GM12878 (cell line): Measurements from ENCODE around the gene IER3. TPM values are rescaled to one million over a fixed set of nuclear protein-coding genes. Genes with fewer than 3 reads are reported as not detected.

ENCODE experiments used
- ATF2 ChIP-seq: IDR thresholded peaks from 2 replicates; pipeline ENCODE4 v1.6.1; 2012; ENCODE audit warnings: low read length, inconsistent platforms
- CHD2 ChIP-seq: IDR thresholded peaks from 2 replicates; pipeline ENCODE4 v1.6.1; 2011; ENCODE audit warnings: low read depth, low read length, improper control_type of control experiment, borderline replicate concordance
- CTCF ChIP-seq, 3 experiments: IDR thresholded peaks in 2 of 3; conservative IDR thresholded peaks in 1 of 3; 2 replicates each; pipeline ENCODE4 v1.5.1; 2011; ENCODE audit warnings: low read depth in 3 of 3, low read length in 3 of 3, mild to moderate bottlenecking in 3 of 3, control low read depth in 2 of 3, moderate library complexity in 2 of 3, inconsistent platforms in 1 of 3, mixed read lengths in 1 of 3; ENCODE audit not compliant: control insufficient read depth in 2 of 3, insufficient read depth in 1 of 3; ENCODE audit errors: extremely low read depth in 1 of 3
- E4F1 ChIP-seq: fragments of 450-650 bp; IDR thresholded peaks from 2 replicates; pipeline ENCODE4 v1.6.1; 2018; ENCODE audit warnings: borderline replicate concordance, mild to moderate bottlenecking; ENCODE audit not compliant: partially characterized antibody
- GABPA ChIP-seq: IDR thresholded peaks from 2 replicates; pipeline ENCODE4 v1.6.1; 2014; ENCODE audit warnings: antibody characterized with exemption, low read depth, mild to moderate bottlenecking, inconsistent platforms
- IKZF1 ChIP-seq: fragments of 450-650 bp; conservative IDR thresholded peaks from 2 replicates; pipeline ENCODE4 v1.6.1; 2017; ENCODE audit warnings: antibody characterized with exemption, mild to moderate bottlenecking
- IRF3 ChIP-seq: fragments of 450-650 bp; IDR thresholded peaks from 2 replicates; pipeline ENCODE4 v1.6.1; 2014; ENCODE audit warnings: mild to moderate bottlenecking
- MTA3 ChIP-seq: IDR thresholded peaks from 2 replicates; pipeline ENCODE4 v1.6.1; 2012; ENCODE audit warnings: low read length, inconsistent platforms, borderline replicate concordance
- NRF1 ChIP-seq: conservative IDR thresholded peaks from 2 replicates; pipeline ENCODE4 v1.6.1; 2011; ENCODE audit warnings: mild to moderate bottlenecking, low read depth, low read length, improper control_type of control experiment
- PBX3 ChIP-seq: IDR thresholded peaks from 2 replicates; pipeline ENCODE4 v1.6.1; 2011; ENCODE audit warnings: mild to moderate bottlenecking, low read depth, low read length, moderate library complexity; ENCODE audit not compliant: insufficient replicate concordance
- POU2F2 ChIP-seq: IDR thresholded peaks from 3 replicates; pipeline ENCODE4 v1.6.1; 2011; ENCODE audit warnings: low read depth, mild to moderate bottlenecking, low read length, borderline replicate concordance
- PRDM15 ChIP-seq: fragments of 450-650 bp; formaldehyde crosslinking; IDR thresholded peaks from 2 replicates; pipeline ENCODE4 v1.4.0; 2020; ENCODE audit warnings: mild to moderate bottlenecking, moderate library complexity
- RB1 ChIP-seq: fragments of 450-650 bp; formaldehyde crosslinking; IDR thresholded peaks from 2 replicates; pipeline ENCODE4 v1.6.1; 2017; ENCODE audit warnings: mild to moderate bottlenecking, borderline replicate concordance
- RBBP5 ChIP-seq: fragments of 200-600 bp; sonication (generic); conservative IDR thresholded peaks from 2 replicates; pipeline ENCODE4 v1.6.1; 2016
- RELA ChIP-seq: fragments of 450-650 bp; IDR thresholded peaks from 2 replicates; pipeline ENCODE4 v1.8.0; 2014; ENCODE audit warnings: borderline replicate concordance; ENCODE audit not compliant: partially characterized antibody
- RFX5 ChIP-seq: IDR thresholded peaks from 2 replicates; pipeline ENCODE4 v1.6.1; 2011; ENCODE audit warnings: low read depth, low read length, improper control_type of control experiment
- ZBED1 ChIP-seq: IDR thresholded peaks from 2 replicates; pipeline ENCODE4 v1.6.1; 2016; ENCODE audit warnings: borderline replicate concordance
- polyA plus RNA-seq, 11 experiments: library from polyadenylated mRNA; depleted of rRNA in 4 of 11; unstranded in 6 of 11; stranded (reverse) in 5 of 11; fragments of >200 nt; fragmentation: Nextera tagmentation in 4 of 11; fragmentation: Illumina TruSeq in 1 of 11; extraction: Ambion mirVana in 4 of 11; extraction: Trizol in 1 of 11; gene quantifications; 1 replicate in 1 of 11; 2 replicates in 10 of 11; pipeline versions ENCODE4 v1.2.1 to v1.2.3, GENCODE V29; 2011 to 2016; ENCODE audit warnings: inconsistent platforms in 2 of 11, missing spikeins in 2 of 11, low read depth in 1 of 11
- total RNA-seq, 4 experiments: library from RNA; depleted of rRNA in 3 of 4; stranded (reverse); fragments of >200 nt in 3 of 4; fragmentation: Illumina TruSeq in 1 of 4; extraction: Trizol in 1 of 4; gene quantifications; 2 replicates each; pipeline versions ENCODE4 v1.2.1 to v1.2.3, GENCODE V29; 2013 to 2021

The IER3 gene
- total and polyA plus RNA-seq, 10 of the 15 experiments (the other 5 are each of a cell fraction or from before 2014, with no cell fraction given): 1.9 to 100 (median 32.3) TPM

- no peak for TF ChIP-seq RB1
- TF ChIP-seq PBX3: no peak
- TF ChIP-seq RBBP5: no peak
- TF ChIP-seq NRF1: no peak
- no peak for TF ChIP-seq RFX5
- TF ChIP-seq ATF2: no peak
- no peak for TF ChIP-seq E4F1
- no peak for TF ChIP-seq CHD2
- TF ChIP-seq GABPA: no peak
- TF ChIP-seq RELA: no peak
- TF ChIP-seq CTCF (IDR thresholded peaks at IDR 0.05 in 2 of 3, conservative IDR thresholded peaks at IDR 0.05 in 1 of 3; ENCODE audit: control insufficient read depth in 2 of 3, extremely low read depth in 1 of 3, insufficient read depth in 1 of 3, low read depth in 3 of 3, low read length in 3 of 3): no peak
- no peak for TF ChIP-seq IRF3
- no peak for TF ChIP-seq ZBED1
- no peak for TF ChIP-seq MTA3
- no peak for TF ChIP-seq PRDM15 (CRISPR knock-in tag)
- TF ChIP-seq IKZF1: 0 out of 2 replicates have a peak, but pooled peaks have one; percentile 22
- TF ChIP-seq POU2F2: no peak
Observed at GRCh38 chr6:30752157-30752927, 8.0 kb upstream of the IER3 start (continued).
